Peyer's patch (tissue), 4 donors: ENCODE results near the gene CNTN4.

Experiments
- CTCF ChIP-seq, 6 experiments: fragments of 450-650 bp in 4 of 6; fragments of 200-600 bp in 2 of 6; sonication (generic) in 1 of 6; IDR thresholded peaks; one replicate each; pipeline ENCODE4 v1.5.1; 2017 to 2019; ENCODE audit warnings: antibody characterized with exemption in 6 of 6, mild to moderate bottlenecking in 3 of 6, moderate library complexity in 1 of 6
- POLR2A ChIP-seq, 2 donors: fragments of 450-650 bp; IDR thresholded peaks; one replicate each; pipeline ENCODE4 v1.5.1; 2017; ENCODE audit warnings: antibody characterized with exemption in 2 of 2, mild to moderate bottlenecking in 2 of 2, moderate library complexity in 2 of 2

- TF ChIP-seq CTCF (IDR thresholded peaks at IDR 0.05): no peak
- TF ChIP-seq POLR2A (IDR thresholded peaks at IDR 0.05): no peak
Observed at GRCh38 chr3:2993736-2994135, 895.1 kb downstream of the CNTN4 start.
